Fibroblast of lung (primary cell): ENCODE measurements around the gene LOXL3.

ENCODE experiments used
- CTCF ChIP-seq, 2 donors: IDR thresholded peaks in 1 of 2; conservative IDR thresholded peaks in 1 of 2; 1 replicate in 1 of 2; 2 replicates in 1 of 2; pipeline ENCODE4 v1.5.1; 2011 to 2012; ENCODE audit warnings: low read length in 2 of 2, control low read depth in 1 of 2, inconsistent platforms in 1 of 2, low read depth in 1 of 2, mild to moderate bottlenecking in 1 of 2
- EZH2 ChIP-seq: IDR thresholded peaks from 2 replicates; pipeline ENCODE4 v1.5.1; 2012; ENCODE audit warnings: low read length, control low read depth, mild to moderate bottlenecking; ENCODE audit errors: missing control alignments

- TF ChIP-seq CTCF (conservative IDR thresholded peaks at IDR 0.05 in 1 of 2, IDR thresholded peaks at IDR 0.05 in 1 of 2; ENCODE audit: low read depth in 1 of 2, low read length in 2 of 2) (no peak), EZH2 (no peak)
These were observed 49.0 kb upstream of the LOXL3 start for GRCh38 chr2:74602586-74603281.
